Measurements from ENCODE around the gene MYLK3.
A peak's percentile ranks its signal among the peaks of the same experiment; 100 is the strongest.

MYLK3 gene

GRCh38 chr16:46721885-46722284 is 26.3 kb downstream of the MYLK3 start:
- no peak for DNase-seq

GRCh38 chr16:46720619-46721018 is 27.5 kb downstream of the MYLK3 start:
- DNase-seq: no peak

DNA sequence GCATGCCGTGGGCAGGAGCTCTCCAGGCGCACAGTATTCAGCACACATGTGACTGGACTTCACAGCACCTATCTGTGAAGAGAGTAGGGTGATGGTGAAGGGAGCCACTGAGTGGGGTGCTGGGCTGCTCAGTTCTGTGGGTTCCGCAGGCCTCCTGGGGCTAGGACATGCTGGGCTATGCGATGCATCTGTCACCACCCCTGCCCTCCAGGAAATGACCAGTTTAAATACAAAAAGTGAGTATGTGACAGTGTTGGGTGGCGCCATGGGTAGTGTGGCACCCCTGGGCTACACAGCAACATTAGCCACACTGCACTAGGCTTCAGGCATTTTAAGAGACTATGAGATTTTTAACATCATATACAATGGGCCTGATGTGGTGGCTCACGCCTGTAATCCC is 28.6 kb downstream of the MYLK3 start:
- no peak for DNase-seq

GRCh38 chr16:46718214-46718613 is 29.9 kb downstream of the MYLK3 start:
- no peak for DNase-seq

GRCh38 chr16:46717692-46718091 is 30.5 kb downstream of the MYLK3 start:
- no peak for DNase-seq

- DNase-seq: no peak
Measured at GRCh38 chr16:46715769-46716305, 32.3 kb downstream of the MYLK3 start.

DNA sequence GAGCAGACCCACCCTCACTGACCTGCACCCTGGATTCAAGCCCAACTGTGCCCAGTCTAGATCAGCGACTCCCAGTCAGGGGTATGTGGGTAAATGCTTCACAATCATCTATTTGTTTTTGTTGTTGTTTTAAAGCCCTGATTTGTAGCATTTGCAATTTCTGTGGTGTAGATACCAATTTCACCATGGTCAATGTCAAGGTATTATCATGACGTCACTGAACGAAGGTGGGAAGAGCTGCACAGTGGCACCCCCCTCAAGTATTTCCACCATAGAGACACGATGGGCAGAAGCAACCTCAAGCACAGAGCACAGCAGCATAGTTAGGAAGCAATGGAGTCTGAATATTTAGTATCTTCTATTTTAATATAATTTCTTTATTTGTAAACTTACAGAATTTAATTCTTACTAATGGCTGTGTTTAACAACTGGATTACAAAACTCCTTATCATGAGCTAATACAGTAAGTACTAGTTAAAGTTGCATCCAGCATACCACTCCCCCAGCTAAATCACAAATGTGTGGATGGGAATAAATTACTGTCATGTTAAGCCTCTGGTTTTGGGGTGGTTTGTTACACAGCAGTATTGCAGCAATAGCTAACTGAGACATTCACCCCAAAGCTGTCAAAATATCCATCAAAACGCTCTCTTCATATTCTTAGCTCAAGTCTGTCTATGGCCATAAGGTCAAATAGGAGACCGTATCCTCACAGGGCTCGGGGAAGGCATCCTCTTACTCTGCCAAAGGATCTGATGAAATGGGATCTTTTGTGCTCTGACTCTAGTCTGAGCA is 33.1 kb downstream of the MYLK3 start:
- no peak for DNase-seq

GRCh38 chr16:46713634-46714033 is 34.5 kb downstream of the MYLK3 start:
- DNase-seq: no peak

DNA sequence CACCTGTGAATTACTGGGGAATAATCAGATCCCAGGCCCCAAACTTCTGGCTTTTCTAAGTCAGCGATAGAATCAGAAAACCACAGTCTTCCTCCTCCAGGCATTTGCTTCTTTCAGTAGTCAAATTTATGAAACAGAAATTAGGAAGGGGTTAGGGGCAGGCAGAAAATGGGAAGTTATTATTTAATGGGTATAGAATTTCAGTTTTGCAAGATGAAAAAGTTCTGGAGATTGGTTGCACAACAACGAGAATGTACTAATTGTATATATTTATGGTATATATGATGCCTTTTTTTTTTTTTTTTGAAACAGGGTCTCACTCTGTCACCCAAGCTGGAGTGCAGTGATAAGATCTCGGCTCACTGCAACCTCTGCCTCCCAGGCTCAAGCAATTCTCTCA is 35.2 kb downstream of the MYLK3 start:
- DNase-seq: peak in 1 of 2 donors; percentile 4

- no peak for DNase-seq
Measured at GRCh38 chr16:46711106-46712058, 36.8 kb downstream of the MYLK3 start.

- no peak for DNase-seq
Measured at GRCh38 chr16:46709469-46710005, 38.6 kb downstream of the MYLK3 start.

GRCh38 chr16:46706642-46707041 is 41.5 kb downstream of the MYLK3 start:
- DNase-seq: no peak

- DNase-seq: no peak
Measured at GRCh38 chr16:46702030-46702429, 46.1 kb downstream of the MYLK3 start.

DNA sequence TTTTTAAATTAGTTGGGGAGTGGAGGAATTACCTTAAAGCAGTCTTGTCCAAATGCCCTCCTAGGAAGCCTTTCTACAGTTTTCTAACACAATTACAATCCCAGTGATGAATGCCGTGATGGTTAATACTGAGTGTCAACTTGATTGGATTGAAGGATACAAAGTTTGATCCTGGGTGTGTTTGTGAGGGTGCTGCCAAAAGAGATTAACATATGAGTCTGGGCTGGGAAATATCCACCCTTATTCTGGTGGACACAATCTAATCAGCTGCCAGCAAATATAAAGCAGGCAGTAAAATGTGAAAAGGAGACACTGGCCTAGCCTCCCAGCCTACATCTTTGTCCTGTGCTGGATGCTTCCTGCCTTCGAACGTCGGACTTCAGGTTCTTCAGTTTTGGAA is 46.5 kb downstream of the MYLK3 start:
- no peak for DNase-seq

DNA sequence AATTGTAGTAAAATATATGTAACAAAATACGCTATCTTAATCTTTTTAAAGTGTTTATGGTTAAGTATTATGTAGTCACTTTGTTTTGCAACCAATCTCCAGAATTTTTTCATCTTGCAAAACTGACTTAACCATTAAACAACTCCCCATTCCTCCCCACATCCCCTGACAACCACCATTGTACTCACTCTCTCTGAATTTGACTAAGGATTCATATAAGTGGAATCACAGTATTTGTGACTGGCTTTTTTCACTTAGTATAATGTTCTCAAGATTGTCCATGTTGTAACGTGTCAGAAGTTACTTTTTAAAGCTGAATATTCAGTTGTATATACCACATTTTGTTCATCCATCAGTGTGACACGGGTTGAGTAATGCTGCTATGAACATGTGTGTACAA is 48.1 kb downstream of the MYLK3 start:
- DNase-seq: no peak

- no peak for DNase-seq
Measured at GRCh38 chr16:46696957-46697356, 51.2 kb downstream of the MYLK3 start.

GRCh38 chr16:46695937-46696336 is 52.2 kb downstream of the MYLK3 start:
- DNase-seq: no peak

GRCh38 chr16:46693598-46693997 is 54.5 kb downstream of the MYLK3 start:
- no peak for DNase-seq

DNA sequence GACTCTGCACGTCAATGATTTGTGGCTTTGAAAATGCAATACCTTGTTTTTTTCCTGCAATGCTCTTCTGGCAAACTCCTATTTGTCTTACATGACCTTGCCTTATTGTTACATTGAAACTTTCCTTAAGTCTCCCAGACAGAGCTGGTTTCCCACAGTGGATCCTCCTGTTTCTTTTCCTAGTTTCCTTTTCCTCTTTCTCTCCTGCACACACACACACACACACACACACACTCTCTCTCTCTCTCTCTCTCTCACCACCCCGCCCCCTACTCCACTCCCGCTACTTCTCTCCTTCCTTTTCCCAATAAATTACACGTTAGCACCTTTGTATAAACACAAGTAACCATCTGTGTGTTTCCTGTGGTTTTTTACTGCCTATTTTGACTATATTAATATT is 56.4 kb downstream of the MYLK3 start:
- no peak for DNase-seq

DNA sequence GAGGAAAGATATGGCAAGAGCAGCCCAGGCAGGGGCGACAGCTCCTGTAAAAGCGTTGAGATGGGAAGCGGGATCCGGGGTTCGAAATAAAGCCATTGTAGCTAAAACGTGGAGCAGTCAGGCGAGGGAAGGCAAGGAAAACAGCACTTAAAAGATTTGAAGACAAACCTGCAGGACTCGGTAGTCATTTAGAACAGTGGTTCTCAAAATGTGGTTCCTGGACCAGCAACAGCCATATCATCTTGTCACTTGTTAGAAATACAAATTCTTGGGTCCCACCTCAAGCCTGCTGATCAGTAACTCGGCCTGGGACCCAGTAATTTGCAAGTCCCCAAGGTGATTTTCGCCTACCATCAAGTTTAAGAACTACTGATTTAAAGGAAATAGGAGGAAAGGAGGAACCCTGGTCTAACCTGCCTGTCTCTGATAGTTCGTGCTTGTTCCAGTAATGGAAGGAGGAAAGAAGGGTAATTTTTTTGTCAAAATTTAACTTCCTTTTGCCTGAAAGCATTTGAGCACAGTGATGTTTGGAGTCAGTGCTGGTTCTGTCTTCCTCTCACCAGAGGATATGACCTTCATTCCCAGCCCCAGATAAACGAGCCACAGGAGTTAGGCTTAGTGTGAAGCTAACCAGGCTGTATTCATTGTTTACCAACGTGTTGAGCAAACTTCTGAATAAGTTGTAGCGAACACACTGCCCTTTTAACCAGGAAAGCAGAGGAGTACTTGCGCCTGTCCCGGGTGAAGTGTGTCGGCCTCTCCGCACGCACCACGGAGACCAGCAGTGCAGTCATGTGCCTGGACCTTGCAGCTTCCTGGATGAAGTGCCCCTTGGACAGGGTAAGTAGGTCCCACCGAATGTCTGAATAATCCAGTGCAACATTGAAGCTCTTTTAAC is 57.6 kb downstream of the MYLK3 start:
- DNase-seq: no peak

GRCh38 chr16:46689365-46690280 is 58.5 kb downstream of the MYLK3 start, which contains the start of gene ORC6:
TSS of gene ORC6 (plus strand) at chr16:46689659. CDS start at chr16:46689706, 47 bp downstream.
- DNase-seq: peak; percentile 97 to 99
